GM12801 (cell line): Measurements from ENCODE around the gene DCTPP1.

Source experiments
- CTCF ChIP-seq: IDR thresholded peaks from one replicate; pipeline ENCODE4 v1.5.1; 2011; ENCODE audit warnings: control low read depth; ENCODE audit not compliant: insufficient read length; ENCODE audit errors: extremely low read depth

The DCTPP1 gene

GRCh38 chr16:30395155-30395991 lies 34.5 kb downstream of the DCTPP1 start, which contains the start of gene ZNF48:
Gene ZNF48, plus strand, starts transcription at chr16:30395420. Its CDS starts 375 bp downstream, at chr16:30395795.
- no peak for TF ChIP-seq CTCF

- no peak for TF ChIP-seq CTCF
These were observed 35.2 kb downstream of the DCTPP1 start for GRCh38 chr16:30394592-30395154.

GRCh38 chr16:30383521-30383920 lies 46.3 kb downstream of the DCTPP1 start:
- no peak for TF ChIP-seq CTCF

- TF ChIP-seq CTCF, result no peak
These were observed 47.5 kb downstream of the DCTPP1 start, which contains the start of gene SEPTIN1 for GRCh38 chr16:30382111-30382881. Gene SEPTIN1, minus strand, starts transcription at chr16:30382561. Its CDS starts 19 bp downstream, at chr16:30382542.

GRCh38 chr16:30381291-30382041 lies 48.4 kb downstream of the DCTPP1 start:
- TF ChIP-seq CTCF, result no peak

GRCh38 chr16:30380803-30381208 lies 49.0 kb downstream of the DCTPP1 start:
- TF ChIP-seq CTCF, result no peak
